Measurements from ENCODE around the gene NACC1.

- no peak for TF ChIP-seq POLR2A (IDR thresholded peaks at IDR 0.05; ENCODE audit: extremely low read depth, insufficient read length)
- no peak for TF ChIP-seq CTCF (IDR thresholded peaks at IDR 0.05; ENCODE audit: low read depth, low read length)
- TF ChIP-seq MYC (IDR thresholded peaks at IDR 0.05; ENCODE audit: low read depth, low read length): no peak
Measured at GRCh38 chr19:13102416-13102665, 15.7 kb upstream of the NACC1 start.

Measured in NB4 (cell line).